Rectal smooth muscle tissue (tissue), 1 donor: ENCODE data around the gene CIDEB.

ENCODE experiments used
- H3K27ac ChIP-seq: one replicate; pipeline ENCODE4 v1.7.0; 2013; ENCODE audit warnings: low read depth, low read length, inconsistent platforms
- H3K27me3 ChIP-seq: one replicate; pipeline ENCODE4 v1.7.0; 2013; ENCODE audit warnings: low read length; ENCODE audit not compliant: control insufficient read depth, insufficient read depth
- H3K36me3 ChIP-seq: one replicate; pipeline ENCODE4 v1.7.0; 2013; ENCODE audit warnings: low read length; ENCODE audit not compliant: control insufficient read depth, insufficient read depth
- H3K4me1 ChIP-seq: one replicate; pipeline ENCODE4 v1.7.0; 2013; ENCODE audit warnings: low read length; ENCODE audit not compliant: control insufficient read depth, insufficient read depth
- H3K4me3 ChIP-seq: one replicate; pipeline ENCODE4 v1.7.0; 2013; ENCODE audit warnings: low read length
- H3K9ac ChIP-seq: one replicate; pipeline ENCODE4 v1.7.0; 2013; ENCODE audit warnings: low read length

CIDEB gene

GRCh38 chr14:24256960-24257359 is 50.8 kb downstream of the CIDEB start:
- no peak overlapping the region for H3K27ac ChIP-seq
- no peak overlapping the region for H3K4me3 ChIP-seq
- H3K36me3 ChIP-seq = no peaks in the 10 kb centered on the region
- no peak overlapping the region for H3K9ac ChIP-seq
- H3K4me1 ChIP-seq = no peaks in the 10 kb centered on the region
- no peaks in the 10 kb centered on the region for H3K27me3 ChIP-seq

- Histone ChIP-seq H3K9ac (no peak overlapping the region), H3K4me3 (no peak overlapping the region), H3K4me1 (no peaks in the 10 kb centered on the region), H3K27ac (no peak overlapping the region), H3K36me3 (no peaks in the 10 kb centered on the region), H3K27me3 (no peaks in the 10 kb centered on the region)
Measured at GRCh38 chr14:24255931-24256711, 51.7 kb downstream of the CIDEB start.

- no peak overlapping the region for H3K27ac ChIP-seq
Measured at GRCh38 chr14:24255438-24255837, 52.3 kb downstream of the CIDEB start.

More at GRCh38 chr14:24255438-24255837, 52.3 kb downstream of the CIDEB start:
- Histone ChIP-seq H3K27me3 (no peaks in the 10 kb centered on the region), H3K9ac (no peak overlapping the region), H3K36me3 (no peaks in the 10 kb centered on the region), H3K4me3 (no peak overlapping the region), H3K4me1 (no peaks in the 10 kb centered on the region)
